ENCODE measurements around the gene PLA2G6.

DNA sequence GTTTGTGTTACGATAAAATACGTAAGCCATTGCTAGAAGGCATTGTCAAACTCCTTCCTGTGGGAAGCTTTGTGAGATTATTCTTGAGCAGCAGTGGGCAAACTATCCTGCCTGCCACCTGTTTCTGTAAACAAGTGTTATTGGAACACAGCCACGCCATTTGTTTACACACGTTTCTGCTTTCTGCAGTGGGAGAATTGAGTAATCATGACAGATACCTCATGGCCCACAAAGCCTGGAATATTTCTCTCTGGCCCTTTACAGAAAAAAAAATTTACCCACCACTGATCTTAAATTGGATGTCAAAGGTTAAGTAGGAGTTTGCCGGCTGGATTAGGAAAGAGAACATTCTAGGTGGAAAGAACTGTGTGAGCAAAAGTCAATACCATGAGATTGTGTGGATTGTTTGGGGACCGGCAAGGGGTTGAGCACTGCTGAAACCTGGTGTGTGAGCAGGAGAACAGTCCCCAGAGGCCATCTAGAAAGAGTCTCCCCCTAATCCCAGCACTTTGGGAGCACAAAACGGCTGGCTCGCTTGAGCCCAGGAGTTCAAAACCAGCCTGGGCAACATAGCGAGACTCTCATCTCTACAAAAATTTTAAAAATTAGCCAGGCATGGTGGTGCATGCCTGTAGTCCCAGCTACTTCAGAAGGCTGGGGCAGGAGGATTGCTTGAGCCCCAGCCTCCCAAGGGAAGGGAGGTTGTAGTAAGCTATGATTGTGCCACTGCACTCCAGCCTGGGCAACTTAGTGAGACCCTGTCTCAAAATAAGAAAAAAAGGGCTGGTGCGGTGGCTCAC lies 6.0 kb upstream of the PLA2G6 start:
- TF ChIP-seq, protein P1, sequence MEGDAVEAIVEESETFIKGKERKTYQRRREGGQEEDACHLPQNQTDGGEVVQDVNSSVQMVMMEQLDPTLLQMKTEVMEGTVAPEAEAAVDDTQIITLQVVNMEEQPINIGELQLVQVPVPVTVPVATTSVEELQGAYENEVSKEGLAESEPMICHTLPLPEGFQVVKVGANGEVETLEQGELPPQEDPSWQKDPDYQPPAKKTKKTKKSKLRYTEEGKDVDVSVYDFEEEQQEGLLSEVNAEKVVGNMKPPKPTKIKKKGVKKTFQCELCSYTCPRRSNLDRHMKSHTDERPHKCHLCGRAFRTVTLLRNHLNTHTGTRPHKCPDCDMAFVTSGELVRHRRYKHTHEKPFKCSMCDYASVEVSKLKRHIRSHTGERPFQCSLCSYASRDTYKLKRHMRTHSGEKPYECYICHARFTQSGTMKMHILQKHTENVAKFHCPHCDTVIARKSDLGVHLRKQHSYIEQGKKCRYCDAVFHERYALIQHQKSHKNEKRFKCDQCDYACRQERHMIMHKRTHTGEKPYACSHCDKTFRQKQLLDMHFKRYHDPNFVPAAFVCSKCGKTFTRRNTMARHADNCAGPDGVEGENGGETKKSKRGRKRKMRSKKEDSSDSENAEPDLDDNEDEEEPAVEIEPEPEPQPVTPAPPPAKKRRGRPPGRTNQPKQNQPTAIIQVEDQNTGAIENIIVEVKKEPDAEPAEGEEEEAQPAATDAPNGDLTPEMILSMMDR (IDR thresholded peaks at IDR 0.05) = no peak
- no peak for TF ChIP-seq POLR2A (IDR thresholded peaks at IDR 0.05)
